HuH-7.5 (cell line): ENCODE data around the gene OPCML.

Experiments
- DNase-seq: peaks from one replicate; pipeline ENCODE4 v3.0.0; 2011; ENCODE audit warnings: low spot score

Gene OPCML

DNA sequence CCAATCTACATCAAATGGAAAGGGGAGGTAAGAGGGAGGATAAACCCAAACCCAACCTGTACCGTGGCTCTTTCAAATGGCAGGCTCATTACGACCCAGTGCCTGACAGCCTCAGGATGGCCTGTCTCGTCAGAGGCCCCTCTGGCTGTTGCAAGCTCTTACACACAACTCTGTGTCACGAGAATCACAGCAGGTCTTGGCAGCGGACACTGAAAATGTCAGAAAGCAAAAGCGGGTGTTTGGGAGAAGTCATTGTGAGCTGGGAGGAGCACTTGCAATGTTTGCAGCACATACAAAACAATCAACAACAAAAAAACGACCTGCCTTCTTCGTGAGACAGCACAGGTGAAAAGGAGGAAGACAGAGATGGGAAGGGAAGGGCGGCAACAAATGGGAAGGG, 248.1 kb downstream of the OPCML start:
- no peak for DNase-seq

GRCh38 chr11:133277886-133278285, 254.4 kb downstream of the OPCML start:
- DNase-seq: no peak

GRCh38 chr11:133271871-133272776, 260.2 kb downstream of the OPCML start:
- no peak for DNase-seq

DNA sequence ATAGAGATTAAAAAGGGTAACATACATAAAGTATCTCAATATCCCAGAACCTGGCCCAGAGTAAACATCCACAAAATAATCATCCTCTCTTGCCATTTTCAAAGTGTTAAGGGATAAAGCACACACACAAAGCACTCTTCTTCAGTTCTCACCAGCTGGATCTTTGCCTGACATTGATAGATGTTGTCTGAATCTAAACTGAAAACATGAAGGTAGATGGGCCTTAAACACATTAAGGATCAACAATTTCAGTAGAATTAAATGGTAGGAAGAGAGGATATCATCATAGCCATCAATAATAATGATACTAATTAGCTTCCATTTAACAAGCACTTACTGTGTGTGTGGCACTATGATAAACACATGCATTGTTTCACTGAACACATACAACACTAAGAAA, 261.1 kb downstream of the OPCML start:
- no peak for DNase-seq

DNA sequence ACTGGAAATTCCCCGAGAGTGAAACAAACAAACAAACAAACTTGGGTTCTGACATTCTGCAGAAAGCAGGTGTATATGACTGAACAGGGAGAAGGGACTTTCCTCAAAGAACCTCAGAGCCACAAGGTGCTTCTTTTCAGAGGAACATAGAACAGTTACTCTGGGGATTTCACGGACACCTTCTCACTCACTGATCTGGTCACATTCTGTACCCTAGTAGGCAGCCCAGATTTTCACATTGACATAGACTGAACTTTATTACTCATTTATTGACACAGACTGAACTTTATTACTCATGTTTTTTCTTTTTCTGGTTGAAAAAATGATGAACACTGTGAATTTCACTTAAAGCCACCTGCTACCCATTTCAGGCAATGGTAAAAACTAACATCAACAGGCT, 263.0 kb downstream of the OPCML start:
- no peak for DNase-seq

- no peak for DNase-seq
Observed at GRCh38 chr11:133266986-133267385, 265.3 kb downstream of the OPCML start.

DNA sequence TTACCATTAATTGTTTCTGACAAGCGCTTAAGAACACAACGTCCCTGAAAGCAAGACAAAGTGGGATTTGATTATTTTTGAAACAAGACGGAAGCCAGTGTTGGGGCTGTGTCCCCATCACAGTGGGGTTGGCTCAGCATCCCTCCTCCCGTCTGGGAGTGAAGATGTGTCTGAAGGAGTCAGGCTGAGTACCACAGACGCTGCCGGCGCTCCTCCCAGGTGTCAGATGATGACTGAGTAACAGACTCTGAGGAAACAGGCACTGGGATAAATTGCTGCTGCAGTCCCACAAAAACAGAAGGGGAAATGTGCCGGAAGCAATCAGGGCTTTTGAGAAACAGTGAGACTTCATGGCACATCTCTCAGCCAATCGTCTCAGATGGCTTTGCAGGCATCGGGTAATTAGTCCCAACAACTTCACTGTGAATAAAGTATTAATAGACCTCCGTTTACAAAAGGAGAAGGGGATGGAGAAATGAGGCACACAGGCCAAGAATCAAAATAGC, 266.7 kb downstream of the OPCML start:
- DNase-seq: no peak

DNA sequence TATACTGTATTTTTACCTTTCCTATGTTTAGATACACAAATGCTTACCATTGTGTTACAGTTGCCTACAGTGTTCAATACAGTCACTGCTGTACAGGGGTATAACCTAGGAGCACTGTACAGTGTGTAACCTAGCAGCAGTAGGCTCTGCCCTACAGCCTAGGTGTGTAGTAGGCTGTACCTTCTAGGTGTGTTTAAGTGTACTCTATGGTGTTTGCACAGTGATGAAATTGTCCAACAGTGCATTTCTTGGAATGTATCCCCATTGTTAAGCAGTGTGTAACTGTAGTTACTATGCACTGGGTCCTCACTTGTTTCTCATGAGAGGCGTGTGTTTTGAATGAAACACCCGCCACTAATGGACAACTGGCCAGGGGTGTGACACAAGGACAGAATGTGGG, 269.0 kb downstream of the OPCML start:
- no peak for DNase-seq

DNA sequence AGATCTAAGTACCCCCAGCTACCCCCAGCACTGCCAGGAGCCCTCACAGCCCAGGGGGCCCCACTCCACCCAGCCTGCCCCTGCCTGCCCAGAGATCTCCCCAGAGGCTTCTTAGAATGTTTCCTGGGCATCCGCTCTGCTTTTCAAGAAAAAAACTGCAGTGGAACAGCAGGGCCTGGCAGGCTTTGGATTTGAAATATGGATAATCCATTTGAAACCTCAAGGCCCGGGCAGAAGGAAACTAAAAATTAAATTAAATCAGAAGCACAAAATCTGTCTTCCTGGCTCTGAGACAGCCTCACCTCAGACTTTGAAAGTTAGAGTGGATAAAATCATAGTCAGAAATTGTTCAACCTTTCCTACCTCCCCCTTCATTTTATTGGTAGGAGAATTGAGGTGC, 273.6 kb downstream of the OPCML start:
- DNase-seq: no peak

- no peak for DNase-seq
Observed at GRCh38 chr11:133254601-133255000, 277.7 kb downstream of the OPCML start.

- DNase-seq: no peak
Observed at GRCh38 chr11:133253570-133253969, 278.7 kb downstream of the OPCML start.

DNA sequence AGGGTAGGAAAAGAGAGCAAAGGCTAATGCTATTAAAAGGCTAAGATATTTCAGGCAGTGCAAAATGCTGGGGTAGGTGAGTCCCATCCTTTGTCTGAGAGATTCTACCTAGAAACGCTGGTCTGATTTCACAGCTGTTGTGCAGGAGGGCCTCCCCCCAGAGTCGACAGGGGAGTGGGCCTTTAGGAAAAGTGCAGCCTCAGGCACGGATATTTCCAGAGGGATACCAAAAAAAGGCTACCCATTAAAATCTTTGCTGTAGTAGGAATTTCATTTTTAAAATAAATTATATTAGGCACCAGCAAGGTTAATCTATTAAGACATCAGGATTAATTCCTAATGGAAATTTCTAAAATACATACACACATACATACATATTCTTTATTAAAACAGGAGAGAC, 280.5 kb downstream of the OPCML start:
- DNase-seq: no peak

GRCh38 chr11:133249530-133249929, 282.8 kb downstream of the OPCML start:
- no peak for DNase-seq

GRCh38 chr11:133249065-133249464, 283.2 kb downstream of the OPCML start:
- no peak for DNase-seq

GRCh38 chr11:133243832-133244231, 288.5 kb downstream of the OPCML start:
- no peak for DNase-seq

DNA sequence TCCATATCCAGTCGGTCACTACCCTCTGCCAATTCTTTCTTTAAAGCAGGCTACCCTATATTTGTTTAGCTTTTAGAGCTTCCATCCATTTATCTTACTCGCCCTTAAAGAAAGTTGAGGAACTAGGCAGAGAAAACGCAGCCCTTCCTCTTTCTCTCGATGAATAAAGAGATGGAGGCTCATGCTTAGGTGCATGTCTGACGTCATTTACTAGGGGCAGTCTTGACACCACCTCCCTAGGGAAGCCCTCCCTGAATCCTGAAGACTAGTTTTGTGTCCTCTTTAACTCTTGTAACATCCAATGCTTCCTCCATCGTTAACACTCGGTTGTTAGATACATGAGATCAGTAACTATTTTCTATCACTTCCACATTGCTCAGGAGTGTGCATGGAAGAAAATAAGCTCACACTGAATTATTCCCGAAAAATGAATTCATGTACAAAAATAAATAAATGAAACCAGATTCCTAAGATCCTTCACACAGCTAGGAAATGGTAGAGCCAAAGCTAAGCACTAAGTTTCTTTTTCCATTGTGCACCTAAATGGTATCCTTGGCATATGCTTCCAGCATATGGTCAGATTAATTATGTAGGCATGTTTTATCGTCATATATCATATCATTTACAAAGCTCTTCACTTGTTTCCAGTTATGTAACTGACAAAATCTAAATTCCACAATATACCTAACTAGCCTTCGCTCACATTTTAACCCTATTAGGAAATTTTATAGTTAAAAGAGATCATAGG, 291.2 kb downstream of the OPCML start:
- no peak for DNase-seq

GRCh38 chr11:133239575-133239974, 292.7 kb downstream of the OPCML start:
- no peak for DNase-seq

- DNase-seq: no peak
Observed at GRCh38 chr11:133238495-133238894, 293.8 kb downstream of the OPCML start.

- DNase-seq: no peak
Observed at GRCh38 chr11:133238027-133238426, 294.3 kb downstream of the OPCML start.

- DNase-seq: no peak
Observed at GRCh38 chr11:133235381-133235780, 296.9 kb downstream of the OPCML start.

DNA sequence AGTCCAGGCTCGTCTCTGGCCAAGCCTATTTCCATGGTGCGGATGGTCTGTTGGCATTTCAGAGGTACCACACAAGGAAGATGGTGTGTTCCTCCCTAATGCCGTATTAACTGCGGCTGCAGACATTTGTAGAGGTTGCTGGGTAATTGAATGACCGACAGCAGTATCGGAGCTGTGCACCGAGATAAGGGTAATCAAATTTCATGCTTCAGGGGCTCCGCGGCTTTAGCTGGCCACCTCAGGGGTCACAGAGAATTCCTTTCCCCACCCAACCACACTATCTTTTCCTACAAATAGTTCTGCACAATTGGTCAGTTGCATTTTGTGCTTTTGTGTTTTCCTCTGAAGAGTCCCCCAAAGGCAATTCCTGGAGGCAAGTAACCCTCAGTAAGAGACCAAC, 297.4 kb downstream of the OPCML start:
- no peak for DNase-seq

- no peak for DNase-seq
Observed at GRCh38 chr11:133232665-133233064, 299.6 kb downstream of the OPCML start.

GRCh38 chr11:133230431-133230830, 301.9 kb downstream of the OPCML start:
- DNase-seq: no peak
